C4-2B (cell line): ENCODE data around the gene PDZD2.
"Not testable (repeated sequence)": the region's sequence is repeated elsewhere in the genome, so short reads cannot be mapped to it uniquely, and the experiment has no call there.

Experiments
- H3K27ac ChIP-seq: fragments of 450-650 bp; 2 replicates; pipeline ENCODE4 v1.5.1; 2017
- CTCF ChIP-seq: fragments of 450-650 bp; conservative IDR thresholded peaks from 2 replicates; pipeline ENCODE4 v1.5.1; 2017; ENCODE audit warnings: mild to moderate bottlenecking
- ZFX ChIP-seq: fragments of 450-650 bp; IDR thresholded peaks from 2 replicates; pipeline ENCODE4 v1.6.1; 2017

PDZD2 gene

GRCh38 chr5:31638748-31639418 is at the start of gene PDZD2:
TSS of gene PDZD2 (plus strand) at chr5:31639131.
- peak; percentile 90 for TF ChIP-seq CTCF
- TF ChIP-seq ZFX: no peak; the same call in 1 of the 2 replicates
- peak within 1 kb of the TSS; percentile 36 for H3K27ac ChIP-seq

- TF ChIP-seq CTCF (no peak), ZFX (no peak)
- H3K27ac ChIP-seq: no peak overlapping the region
Observed at GRCh38 chr5:31593665-31594064, 45.3 kb upstream of the PDZD2 start.

- TF ChIP-seq CTCF (no peak), ZFX (no peak)
Observed at GRCh38 chr5:31596354-31596753, 42.6 kb upstream of the PDZD2 start.

GRCh38 chr5:31598640-31599611 is 40.0 kb upstream of the PDZD2 start:
- TF ChIP-seq ZFX: no peak
- no peak for TF ChIP-seq CTCF
- no peak overlapping the region for H3K27ac ChIP-seq

More at GRCh38 chr5:31596354-31596753, 42.6 kb upstream of the PDZD2 start:
- H3K27ac ChIP-seq: no peak overlapping the region

- not testable (repeated sequence) for H3K27ac ChIP-seq
Observed at GRCh38 chr5:31602305-31602704, 36.6 kb upstream of the PDZD2 start.

GRCh38 chr5:31604240-31604639 is 34.7 kb upstream of the PDZD2 start:
- no peak overlapping the region for H3K27ac ChIP-seq
- no peak for TF ChIP-seq ZFX
- TF ChIP-seq CTCF: no peak

GRCh38 chr5:31604644-31605043 is 34.3 kb upstream of the PDZD2 start:
- H3K27ac ChIP-seq: no peak overlapping the region
- TF ChIP-seq ZFX: no peak

GRCh38 chr5:31605920-31606319 is 33.0 kb upstream of the PDZD2 start:
- TF ChIP-seq ZFX (no peak), CTCF (no peak)
- H3K27ac ChIP-seq: no peak overlapping the region
